Keratinocyte (primary cell): ENCODE data around the gene TOMM5. TPM values are rescaled to one million over a fixed set of nuclear protein-coding genes. Genes with fewer than 3 reads are reported as not detected.

Source experiments
- DNase-seq: peaks from one replicate; pipeline ENCODE4 v3.0.0-alpha.2; 2011; ENCODE audit warnings: low read depth, missing footprints, low spot score
- FAIRE-seq: peaks from 2 replicates; lab custom pipeline; 2011; peaks lifted over from hg19 to GRCh38; lab: Jason Lieb, UNC
- H2AFZ ChIP-seq: 2 replicates; pipeline ENCODE4 v1.6.0; 2012; ENCODE audit warnings: low read length, control low read depth, inconsistent platforms; ENCODE audit not compliant: control insufficient read depth
- H3K27ac ChIP-seq: 2 replicates; pipeline ENCODE4 v1.5.1; 2011; ENCODE audit warnings: low read length; ENCODE audit not compliant: control insufficient read depth, insufficient read depth
- H3K27me3 ChIP-seq: 3 replicates; pipeline ENCODE4 v1.6.0; 2011; ENCODE audit warnings: low read length; ENCODE audit not compliant: control insufficient read depth, insufficient read depth; ENCODE audit errors: extremely low read depth
- H3K36me3 ChIP-seq, 2 experiments: 2 replicates in 1 of 2; 3 replicates in 1 of 2; pipeline ENCODE4 v1.5.1; 2011; ENCODE audit warnings: low read length in 2 of 2, mild to moderate bottlenecking in 1 of 2; ENCODE audit not compliant: control insufficient read depth in 2 of 2, insufficient read depth in 2 of 2; ENCODE audit errors: extremely low read depth in 1 of 2
- H3K4me1 ChIP-seq: 3 replicates; pipeline ENCODE4 v1.5.1; 2011; ENCODE audit warnings: low read length; ENCODE audit not compliant: control insufficient read depth, insufficient read depth; ENCODE audit errors: extremely low read depth
- H3K4me2 ChIP-seq: 3 replicates; pipeline ENCODE4 v1.6.0; 2011; ENCODE audit warnings: low read depth, low read length; ENCODE audit not compliant: control insufficient read depth, insufficient read depth; ENCODE audit errors: extremely low read depth
- H3K4me3 ChIP-seq, 3 experiments: fragments of 200-600 bp in 1 of 3; sonication (generic) in 1 of 3; 2 replicates in 2 of 3; 3 replicates in 1 of 3; pipeline ENCODE4 v1.5.1; 2011 to 2016; ENCODE audit warnings: low read length in 3 of 3, mild to moderate bottlenecking in 3 of 3, control low read depth in 2 of 3, inconsistent platforms in 1 of 3, low read depth in 1 of 3, mixed read lengths in 1 of 3, mixed run types in 1 of 3, moderate library complexity in 1 of 3; ENCODE audit not compliant: control insufficient read depth in 2 of 3, insufficient read depth in 2 of 3; ENCODE audit errors: extremely low read depth in 1 of 3
- H3K79me2 ChIP-seq: 2 replicates; pipeline ENCODE4 v1.6.0; 2012; ENCODE audit warnings: low read length; ENCODE audit not compliant: control insufficient read depth, insufficient read depth
- H3K9ac ChIP-seq: 3 replicates; pipeline ENCODE4 v1.6.0; 2011; ENCODE audit warnings: low read length; ENCODE audit not compliant: control insufficient read depth, insufficient read depth; ENCODE audit errors: extremely low read depth
- H3K9me1 ChIP-seq: 3 replicates; pipeline ENCODE4 v1.6.0; 2011; ENCODE audit warnings: low read length; ENCODE audit not compliant: control insufficient read depth, insufficient read depth; ENCODE audit errors: extremely low read depth
- H3K9me3 ChIP-seq: 2 replicates; pipeline ENCODE4 v1.5.1; 2012; ENCODE audit warnings: low read depth, low read length; ENCODE audit not compliant: control insufficient read depth
- H4K20me1 ChIP-seq: 3 replicates; pipeline ENCODE4 v1.6.0; 2011; ENCODE audit warnings: low read length; ENCODE audit not compliant: control insufficient read depth, insufficient read depth; ENCODE audit errors: extremely low read depth
- EZH2 ChIP-seq: IDR thresholded peaks from one replicate; pipeline ENCODE4 v1.6.1; 2012; ENCODE audit warnings: inconsistent platforms, mild to moderate bottlenecking, low read length, moderate library complexity
- dilution Hi-C: fragments of 300-500 bp; cut with MboI; formaldehyde crosslinking; loops from one replicate; pipeline ENCODE4 v1.7.0; 2020; ENCODE audit warnings: low sequenced_read_pairs; ENCODE audit not compliant: extremely low pct_ligation_motif_present
- polyA plus RNA-seq, 5 experiments: library from polyadenylated mRNA; depleted of rRNA in 3 of 5; stranded (reverse) in 3 of 5; stranded (forward) in 1 of 5; unstranded in 1 of 5; fragments of >200 nt; gene quantifications; 1 replicate in 1 of 5; 2 replicates in 3 of 5; 3 replicates in 1 of 5; pipeline versions ENCODE4 v1.2.1 to v1.2.3, GENCODE V29; 2011 to 2012; ENCODE audit warnings: missing spikeins in 2 of 5, low read depth in 1 of 5, low replicate concordance in 1 of 5
- TF ChIP-seq, protein P1 (sequence below), 3 experiments: IDR thresholded peaks in 1 of 3; conservative IDR thresholded peaks in 1 of 3; optimal IDR thresholded peaks in 1 of 3; 2 replicates in 2 of 3; 3 replicates in 1 of 3; pipeline versions ENCODE3 to v1.5.1; 2011; ENCODE audit warnings: low read length in 3 of 3, mild to moderate bottlenecking in 3 of 3, moderate library complexity in 2 of 3, control low read depth in 1 of 3, inconsistent platforms in 1 of 3; ENCODE audit not compliant: insufficient read depth in 2 of 3; ENCODE audit errors: extremely low read depth in 1 of 3

TOMM5 gene
- polyA plus RNA-seq, 1 donor (not counting 4 experiments of a cell fraction or from before 2014, with no cell fraction given) = 232 TPM

DNA sequence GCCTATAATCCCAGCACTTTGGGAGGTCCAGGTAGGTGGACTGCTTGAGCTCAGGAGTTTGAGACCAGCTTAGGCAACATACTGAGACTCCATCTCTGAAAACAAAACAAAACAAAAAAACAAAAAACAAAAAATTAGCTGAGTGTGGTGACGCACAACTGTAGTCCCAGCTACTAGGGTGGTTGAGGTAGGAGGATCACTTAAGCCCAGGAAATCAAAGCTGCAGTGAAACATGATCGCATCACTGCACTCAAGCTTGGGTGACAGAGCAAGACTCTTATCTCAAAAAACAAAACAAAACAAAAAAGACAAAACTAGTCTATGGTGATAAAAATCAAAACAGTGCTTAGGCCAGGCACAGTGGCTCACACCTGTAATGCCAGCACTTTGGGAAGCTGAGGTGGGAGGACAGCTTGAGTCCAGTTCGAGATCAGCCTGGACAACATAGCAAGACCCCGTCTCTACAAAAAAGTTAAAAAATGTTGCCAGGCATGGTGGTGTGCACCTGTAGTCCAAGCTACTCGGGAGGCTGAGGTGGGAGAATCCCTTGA is 45.0 kb downstream of the TOMM5 start:
- Histone ChIP-seq H3K4me2 (no peak overlapping the region), H4K20me1 (no peaks in the 10 kb centered on the region), H3K9ac (no peak overlapping the region), H3K9me3 (no peaks in the 10 kb centered on the region), H3K4me1 (peaks cover 8% of the 10 kb centered on the region), H3K9me1 (no peaks in the 10 kb centered on the region), H2AFZ (no peak overlapping the region), H3K79me2 (no peaks in the 10 kb centered on the region), H3K4me3 (no peak overlapping the region), H3K27ac (no peak overlapping the region), H3K36me3 (no peaks in the 10 kb centered on the region), H3K27me3 (no peaks in the 10 kb centered on the region)
- FAIRE-seq (no peak), DNase-seq (no peak)
- no peak for TF ChIP-seq EZH2
- TF ChIP-seq, protein P1, sequence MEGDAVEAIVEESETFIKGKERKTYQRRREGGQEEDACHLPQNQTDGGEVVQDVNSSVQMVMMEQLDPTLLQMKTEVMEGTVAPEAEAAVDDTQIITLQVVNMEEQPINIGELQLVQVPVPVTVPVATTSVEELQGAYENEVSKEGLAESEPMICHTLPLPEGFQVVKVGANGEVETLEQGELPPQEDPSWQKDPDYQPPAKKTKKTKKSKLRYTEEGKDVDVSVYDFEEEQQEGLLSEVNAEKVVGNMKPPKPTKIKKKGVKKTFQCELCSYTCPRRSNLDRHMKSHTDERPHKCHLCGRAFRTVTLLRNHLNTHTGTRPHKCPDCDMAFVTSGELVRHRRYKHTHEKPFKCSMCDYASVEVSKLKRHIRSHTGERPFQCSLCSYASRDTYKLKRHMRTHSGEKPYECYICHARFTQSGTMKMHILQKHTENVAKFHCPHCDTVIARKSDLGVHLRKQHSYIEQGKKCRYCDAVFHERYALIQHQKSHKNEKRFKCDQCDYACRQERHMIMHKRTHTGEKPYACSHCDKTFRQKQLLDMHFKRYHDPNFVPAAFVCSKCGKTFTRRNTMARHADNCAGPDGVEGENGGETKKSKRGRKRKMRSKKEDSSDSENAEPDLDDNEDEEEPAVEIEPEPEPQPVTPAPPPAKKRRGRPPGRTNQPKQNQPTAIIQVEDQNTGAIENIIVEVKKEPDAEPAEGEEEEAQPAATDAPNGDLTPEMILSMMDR (optimal IDR thresholded peaks at IDR 0.05 in 1 of 3, IDR thresholded peaks at IDR 0.05 in 1 of 3, conservative IDR thresholded peaks at IDR 0.05 in 1 of 3; ENCODE audit: extremely low read depth in 1 of 3, insufficient read depth in 2 of 3, low read length in 3 of 3) = no peak
- dilution Hi-C loops = no loop called here

DNA sequence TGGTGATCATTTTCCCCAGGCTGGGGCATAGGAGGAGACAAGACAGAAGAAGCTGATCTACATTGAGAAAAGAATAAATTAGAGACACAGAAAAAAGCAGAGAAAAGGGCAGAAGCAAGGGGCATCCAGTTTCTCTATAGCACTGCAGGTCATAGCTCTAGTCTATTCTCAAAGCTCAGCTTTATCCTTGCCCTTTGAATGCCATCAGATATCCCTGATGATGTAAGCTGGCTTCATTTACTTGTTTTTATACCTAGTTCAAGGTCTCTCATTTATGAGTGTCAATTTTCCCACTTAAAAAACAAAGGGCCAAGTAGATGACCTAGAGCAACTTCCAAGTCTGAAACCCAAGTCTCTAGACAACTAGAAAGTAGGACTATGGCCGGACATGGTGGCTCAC is 48.9 kb downstream of the TOMM5 start:
- FAIRE-seq (no peak), DNase-seq (no peak)
- H3K4me2 ChIP-seq = no peak overlapping the region
- H2AFZ ChIP-seq = no peak overlapping the region
- no peaks in the 10 kb centered on the region for H3K9me1 ChIP-seq
- H3K27me3 ChIP-seq = no peaks in the 10 kb centered on the region
- no peaks in the 10 kb centered on the region for H3K9me3 ChIP-seq
- no peaks in the 10 kb centered on the region for H4K20me1 ChIP-seq
- peaks cover 0 to 5% of the 10 kb centered on the region in 2 experiments for H3K36me3 ChIP-seq
- no peak overlapping the region for H3K27ac ChIP-seq
- H3K4me3 ChIP-seq = no peak overlapping the region
- peaks cover 8% of the 10 kb centered on the region for H3K4me1 ChIP-seq
- H3K79me2 ChIP-seq = no peaks in the 10 kb centered on the region
- dilution Hi-C loops = no loop called here
- H3K9ac ChIP-seq = no peak overlapping the region
- TF ChIP-seq, protein P1 (optimal IDR thresholded peaks at IDR 0.05 in 1 of 3, IDR thresholded peaks at IDR 0.05 in 1 of 3, conservative IDR thresholded peaks at IDR 0.05 in 1 of 3; ENCODE audit: extremely low read depth in 1 of 3, insufficient read depth in 2 of 3, low read length in 3 of 3) = no peak
- TF ChIP-seq EZH2 = no peak
